Prostate gland (tissue), 2 donors: ENCODE results near the gene PRF1. TPM values are rescaled to one million over a fixed set of nuclear protein-coding genes. Genes with fewer than 3 reads are reported as not detected.

Experiments used
- DNase-seq: peaks from one replicate; pipeline ENCODE4 v3.0.0-alpha.2; 2019; ENCODE audit warnings: low spot score
- H3K27ac ChIP-seq, 2 donors: fragments of 200-600 bp; sonication (generic); 2 replicates each; pipeline ENCODE4 v1.5.1; 2017 to 2019
- H3K27me3 ChIP-seq: fragments of 200-600 bp; sonication (generic); replicated peaks from 2 replicates; pipeline ENCODE4 v1.5.1; 2019; ENCODE audit not compliant: insufficient read depth
- H3K36me3 ChIP-seq, 2 donors: fragments of 200-600 bp; sonication (generic); 1 replicate in 1 of 2; 2 replicates in 1 of 2; pipeline versions ENCODE4 v1.5.1 to v1.8.1; 2017 to 2019
- H3K4me1 ChIP-seq: fragments of 200-600 bp; sonication (generic); replicated peaks from 2 replicates; pipeline ENCODE4 v1.5.1; 2019
- H3K4me3 ChIP-seq, 2 donors: fragments of 200-600 bp; sonication (generic); 2 replicates each; pipeline ENCODE4 v1.5.1; 2017 to 2019
- H3K9me3 ChIP-seq: fragments of 200-600 bp; sonication (generic); 2 replicates; pipeline ENCODE4 v1.5.1; 2017
- CTCF ChIP-seq, 4 experiments: fragments of 200-600 bp in 2 of 4; fragments of 450-650 bp in 2 of 4; sonication (generic) in 2 of 4; IDR thresholded peaks; 1 replicate in 3 of 4; 2 replicates in 1 of 4; pipeline ENCODE4 v1.5.1; 2016 to 2019; ENCODE audit warnings: antibody characterized with exemption in 4 of 4, mild to moderate bottlenecking in 2 of 4, moderate library complexity in 2 of 4
- POLR2A ChIP-seq: fragments of 450-650 bp; IDR thresholded peaks from one replicate; pipeline ENCODE4 v1.6.1; 2016; ENCODE audit warnings: antibody characterized with exemption, mild to moderate bottlenecking
- POLR2AphosphoS5 ChIP-seq: sonication (generic); formaldehyde crosslinking; IDR thresholded peaks from one replicate; pipeline ENCODE4 v1.6.1; 2017; ENCODE audit warnings: antibody characterized with exemption
- WGBS: methylation state at CpG from one replicate; pipeline ENCODE4 v1.1.5; 2018; 5-methylcytosine and 5-hydroxymethylcytosine counted together
- intact Hi-C: fragments of 100-400 bp; cut with DNase I; formaldehyde crosslinking; loops from one replicate; pipeline ENCODE4 v1.14.2; 2022
- total RNA-seq, 2 donors: library from RNA; depleted of rRNA; stranded (reverse); fragments of >200 nt; gene quantifications; one replicate each; pipeline ENCODE4 v1.1.0, GENCODE V29; 2016

PRF1 gene
- total RNA-seq, 2 donors from 2014 or later, result 0.32 to 2.3 TPM

- TF ChIP-seq CTCF (IDR thresholded peaks at IDR 0.05), result no peak
- no peak for TF ChIP-seq POLR2A
- TF ChIP-seq POLR2AphosphoS5, result no peak
- no peaks in the 10 kb centered on the region for H3K4me1 ChIP-seq
- H3K27ac ChIP-seq, result no peak overlapping the region
- H3K27me3 ChIP-seq, result no peaks in the 10 kb centered on the region
- WGBS, result 68% methylated on average over 8 of the region's 8 CpGs
- intact Hi-C loops, result no loop called here
- H3K9me3 ChIP-seq, result no peaks in the 10 kb centered on the region
- no peak for DNase-seq
- H3K36me3 ChIP-seq, result no peaks in the 10 kb centered on the region
- no peak overlapping the region for H3K4me3 ChIP-seq
Observed at GRCh38 chr10:70596860-70597809, 5.4 kb downstream of the PRF1 start.

GRCh38 chr10:70596110-70596798 is 6.3 kb downstream of the PRF1 start:
- no peaks in the 10 kb centered on the region for H3K36me3 ChIP-seq
- intact Hi-C loops, result no loop called here
- no peaks in the 10 kb centered on the region for H3K4me1 ChIP-seq
- DNase-seq, result no peak
- H3K9me3 ChIP-seq, result no peaks in the 10 kb centered on the region
- H3K27ac ChIP-seq, result no peak overlapping the region
- H3K27me3 ChIP-seq, result no peaks in the 10 kb centered on the region
- WGBS, result 61% methylated on average over 14 of the region's 14 CpGs
- no peak for TF ChIP-seq POLR2A
- no peak for TF ChIP-seq POLR2AphosphoS5
- TF ChIP-seq CTCF (IDR thresholded peaks at IDR 0.05), result no peak
- no peak overlapping the region for H3K4me3 ChIP-seq

GRCh38 chr10:70595566-70596016 is 7.0 kb downstream of the PRF1 start:
- intact Hi-C loops, result no loop called here
- no peak for DNase-seq
- Histone ChIP-seq H3K9me3 (no peaks in the 10 kb centered on the region), H3K4me1 (no peaks in the 10 kb centered on the region), H3K36me3 (no peaks in the 10 kb centered on the region), H3K27me3 (no peaks in the 10 kb centered on the region), H3K4me3 (no peak overlapping the region), H3K27ac (no peak overlapping the region)
- 92% methylated on average over 5 of the region's 5 CpGs for WGBS
- TF ChIP-seq POLR2A (no peak), POLR2AphosphoS5 (no peak), CTCF (IDR thresholded peaks at IDR 0.05) (no peak)

GRCh38 chr10:70594161-70594560 is 8.4 kb downstream of the PRF1 start:
- WGBS, result 78% methylated on average over 3 of the region's 3 CpGs
- Histone ChIP-seq H3K36me3 (no peaks in the 10 kb centered on the region), H3K27me3 (no peaks in the 10 kb centered on the region), H3K4me1 (no peaks in the 10 kb centered on the region), H3K9me3 (no peaks in the 10 kb centered on the region), H3K4me3 (no peak overlapping the region), H3K27ac (no peak overlapping the region)
- intact Hi-C loops, result no loop called here
- DNase-seq, result no peak
- no peak for TF ChIP-seq CTCF (IDR thresholded peaks at IDR 0.05)
- no peak for TF ChIP-seq POLR2AphosphoS5
